Right lobe of liver (tissue), 6 donors: Measurements from ENCODE around the gene LPIN2. TPM values are rescaled to one million over a fixed set of nuclear protein-coding genes. Genes with fewer than 3 reads are reported as not detected.
A peak's percentile ranks its signal among the peaks of the same experiment; 100 is the strongest.

Experiments used
- ATAC-seq, 4 donors: fragments of 200-7000 bp; cut with Tn5 transposase; one replicate each; pipeline ENCODE4 v1.9.1; 2020; ENCODE audit warnings: mild to moderate bottlenecking in 4 of 4, moderate library complexity in 4 of 4
- DNase-seq, 3 donors: peaks; one replicate each; pipeline ENCODE4 v3.0.0-alpha.2; 2020
- H3K27ac ChIP-seq, 3 donors: fragments of 200-600 bp; one replicate each; pipeline ENCODE4 v1.8.0; 2022
- H3K27me3 ChIP-seq, 2 donors: fragments of 200-600 bp; one replicate each; pipeline ENCODE4 v1.8.0; 2022
- H3K36me3 ChIP-seq, 4 donors: fragments of 200-600 bp; sonication (generic) in 1 of 4; one replicate each; pipeline versions ENCODE4 v1.5.1 to v1.8.0; 2017 to 2022; ENCODE audit warnings: control low read depth in 1 of 4
- H3K4me1 ChIP-seq, 4 donors: fragments of 200-600 bp; sonication (generic) in 1 of 4; one replicate each; pipeline versions ENCODE4 v1.5.1 to v1.8.0; 2017 to 2022; ENCODE audit warnings: control low read depth in 1 of 4
- H3K4me3 ChIP-seq, 3 donors: fragments of 200-600 bp; one replicate each; pipeline ENCODE4 v1.8.0; 2022
- H3K9me3 ChIP-seq, 4 donors: fragments of 200-600 bp; sonication (generic) in 1 of 4; one replicate each; pipeline versions ENCODE4 v1.5.1 to v1.8.0; 2017 to 2022; ENCODE audit warnings: control low read depth in 1 of 4
- CTCF ChIP-seq, 4 donors: fragments of 200-600 bp in 3 of 4; fragments of 450-650 bp in 1 of 4; IDR thresholded peaks; one replicate each; pipeline versions ENCODE4 v1.5.1 to v1.8.0; 2016 to 2022; ENCODE audit warnings: antibody characterized with exemption in 4 of 4, mild to moderate bottlenecking in 2 of 4
- POLR2A ChIP-seq: fragments of 450-650 bp; IDR thresholded peaks from one replicate; pipeline ENCODE4 v1.6.1; 2017; ENCODE audit warnings: antibody characterized with exemption, mild to moderate bottlenecking
- WGBS: methylation state at CpG from one replicate; pipeline ENCODE4 v1.1.6; 2018; ENCODE audit warnings: low coverage, low lambda C conversion rate; ENCODE audit not compliant: insufficient coverage; ENCODE audit errors: missing lambda C conversion rate; 5-methylcytosine and 5-hydroxymethylcytosine counted together
- intact Hi-C, 2 donors: fragments of 100-400 bp; cut with DNase I; formaldehyde crosslinking; loops; one replicate each; pipeline versions ENCODE4 v1.11.2 to v1.14.1; 2022
- total RNA-seq, 6 experiments: library from RNA; depleted of rRNA in 2 of 6; stranded (reverse); fragments of >200 nt in 2 of 6; fragmentation: NEBNext Ultra II Directional in 3 of 6; extraction: Animal tissue kit (Norgen Biotek cat#: 25700) in 3 of 6; gene quantifications; one replicate each; pipeline versions ENCODE4 v1.1.0 to v1.2.4, GENCODE V29; 2016 to 2023
- donor health status: DM: no; HTN: yes; CAD: no.
- donor health status: DM: no; HTN: no; CAD: no.
- donor health status: DM: no; HTN: no; CAD: no.
- donor health status: DM: no; HTN: yes; CAD: no.
- donor health status: DM: no; HTN: yes; CAD: no.

The LPIN2 gene
- total RNA-seq, 6 experiments from 2014 or later = 64.9 to 175 (median 150) TPM

GRCh38 chr18:2974731-2975130 is 38.2 kb downstream of the LPIN2 start:
- H3K9me3 ChIP-seq = no peaks in the 10 kb centered on the region
- no peak overlapping the region for H3K27ac ChIP-seq

GRCh38 chr18:2971741-2972552 is 41.0 kb downstream of the LPIN2 start:
- intact Hi-C loops = no loop called here
- Histone ChIP-seq H3K27ac (peak overlapping the region; percentile 70 to 87 (median 83)), H3K36me3 (peaks cover 0 to 5% (median 0%) of the 10 kb centered on the region in 4 donors), H3K4me1 (peaks cover 0 to 79% (median 44%) of the 10 kb centered on the region in 4 donors), H3K4me3 (no peak overlapping the region), H3K9me3 (no peaks in the 10 kb centered on the region), H3K27me3 (no peaks in the 10 kb centered on the region)
- TF ChIP-seq POLR2A = no peak
- no peak for TF ChIP-seq CTCF (IDR thresholded peaks at IDR 0.05)
- ATAC-seq (peak; percentile 27 to 60 (median 46)), DNase-seq (peak in 2 of 3 donors; percentile 55 to 66)
- 34% methylated on average over 15 of the region's 18 CpGs for WGBS

More at GRCh38 chr18:2974731-2975130, 38.2 kb downstream of the LPIN2 start:
- no peak for DNase-seq
- Histone ChIP-seq H3K27me3 (no peaks in the 10 kb centered on the region), H3K4me1 (peaks cover 0 to 79% (median 37%) of the 10 kb centered on the region in 4 donors), H3K36me3 (peaks cover 0 to 8% (median 0%) of the 10 kb centered on the region in 4 donors), H3K4me3 (no peak overlapping the region)
- 88% methylated on average over 3 of the region's 3 CpGs for WGBS
- TF ChIP-seq CTCF (IDR thresholded peaks at IDR 0.05) (no peak), POLR2A (no peak)
- ATAC-seq = no peak
- intact Hi-C loops = no loop called here

GRCh38 chr18:2970772-2971659 is 41.9 kb downstream of the LPIN2 start:
- Histone ChIP-seq H3K4me1 (peaks cover 0 to 78% (median 39%) of the 10 kb centered on the region in 4 donors), H3K27ac (peak overlapping the region; percentile 70 to 87 (median 83)), H3K36me3 (no peaks in the 10 kb centered on the region), H3K9me3 (no peaks in the 10 kb centered on the region), H3K4me3 (no peak overlapping the region), H3K27me3 (no peaks in the 10 kb centered on the region)
- intact Hi-C loops = no loop called here
- ATAC-seq (peak; percentile 55 to 64 (median 62)), DNase-seq (peak in 2 of 3 donors; percentile 37 to 63)
- TF ChIP-seq CTCF (IDR thresholded peaks at IDR 0.05) (no peak), POLR2A (peak; percentile 36)
- WGBS = 7% methylated on average over 11 of the region's 11 CpGs

- intact Hi-C loops = no loop called here
- Histone ChIP-seq H3K27me3 (no peaks in the 10 kb centered on the region), H3K4me1 (peaks cover 0 to 75% (median 37%) of the 10 kb centered on the region in 4 donors), H3K36me3 (no peaks in the 10 kb centered on the region), H3K9me3 (no peaks in the 10 kb centered on the region), H3K4me3 (no peak overlapping the region), H3K27ac (peak overlapping the region; percentile 70 to 87 (median 83))
- WGBS = no CpG with 5 or more reads among the region's 3 CpGs
- DNase-seq = peak in 2 of 3 donors; percentile 70 to 81
- TF ChIP-seq CTCF (IDR thresholded peaks at IDR 0.05) (no peak), POLR2A (no peak)
- ATAC-seq = peak; percentile 61 to 76 (median 72)
These were observed 42.6 kb downstream of the LPIN2 start for GRCh38 chr18:2970344-2970743.
